GM18507 (cell line): ENCODE results near the gene HMX1.

Experiments
- DNase-seq: peaks from one replicate; pipeline ENCODE4 v3.0.0; 2011; ENCODE audit warnings: low read depth; ENCODE audit not compliant: insufficient read length; ENCODE audit errors: extremely low spot score
- FAIRE-seq: peaks from 2 replicates; lab custom pipeline; 2011; peaks lifted over from hg19 to GRCh38; lab: Jason Lieb, UNC

The HMX1 gene

DNA sequence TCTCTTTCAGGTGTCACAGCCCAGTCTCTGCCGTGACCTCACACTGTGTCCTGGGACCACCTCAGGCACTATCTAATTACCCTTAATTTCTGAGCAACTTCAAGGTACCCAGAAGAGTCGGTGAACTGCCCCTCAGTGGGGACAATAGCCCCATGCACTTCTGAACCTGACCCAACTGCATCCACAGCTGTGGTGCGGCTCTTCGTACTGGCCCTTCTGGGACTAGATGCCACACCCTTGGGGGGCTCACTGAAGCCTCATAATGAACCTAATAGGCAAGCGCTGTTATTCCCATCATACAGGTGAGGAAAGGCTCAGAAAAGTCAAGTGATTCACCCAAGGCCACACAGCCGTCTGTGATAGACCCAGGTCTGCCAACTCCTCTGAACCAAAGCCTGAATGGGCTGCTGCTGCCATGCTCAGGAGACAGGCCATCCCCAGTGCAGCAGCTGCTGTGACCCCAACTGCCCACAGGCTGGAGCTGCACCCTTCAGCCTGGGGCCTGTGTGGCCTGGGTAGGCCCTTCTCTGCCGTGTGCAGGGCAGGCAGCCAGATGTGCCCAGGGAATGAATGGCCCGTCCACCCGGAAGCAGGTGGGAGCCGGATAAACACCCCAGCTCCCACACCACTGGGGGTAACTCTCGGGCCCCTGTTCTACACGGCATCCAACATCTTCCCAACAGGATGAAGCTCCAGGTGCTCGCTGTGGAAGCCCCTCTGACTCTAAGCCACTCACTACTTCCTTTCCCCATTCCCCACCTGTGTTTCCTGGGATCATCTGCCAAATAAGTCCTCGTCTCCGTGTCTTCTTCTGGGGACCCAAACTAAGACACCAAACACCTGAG lies 35.9 kb downstream of the HMX1 start:
- FAIRE-seq (no peak), DNase-seq (no peak)

DNA sequence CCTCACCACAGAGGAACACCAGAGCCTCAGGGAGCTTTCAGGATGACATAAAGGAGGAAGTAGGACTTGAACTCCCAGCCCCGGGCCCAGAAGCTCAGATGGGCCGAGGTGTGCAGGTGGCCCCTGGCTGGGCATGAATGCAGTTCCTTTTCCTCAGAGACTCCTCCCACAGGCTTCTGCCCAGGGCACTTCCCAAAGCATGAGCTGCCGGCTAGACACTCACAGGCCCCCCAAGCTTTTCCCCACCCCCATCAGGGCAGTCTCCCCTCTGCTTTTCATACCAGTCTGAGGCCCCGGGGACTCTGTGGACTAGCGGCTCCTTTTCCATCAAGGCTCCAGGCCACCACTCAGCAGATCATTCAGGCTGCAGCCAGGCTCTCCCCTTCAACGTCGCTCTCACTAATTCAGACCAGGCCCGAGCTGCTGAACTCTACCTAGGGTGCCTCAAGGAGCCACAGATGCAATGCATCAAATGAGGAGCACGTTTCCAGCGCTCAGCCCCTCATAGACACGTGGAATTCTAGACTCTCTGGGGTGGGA lies 36.9 kb downstream of the HMX1 start:
- FAIRE-seq (no peak), DNase-seq (no peak)

DNA sequence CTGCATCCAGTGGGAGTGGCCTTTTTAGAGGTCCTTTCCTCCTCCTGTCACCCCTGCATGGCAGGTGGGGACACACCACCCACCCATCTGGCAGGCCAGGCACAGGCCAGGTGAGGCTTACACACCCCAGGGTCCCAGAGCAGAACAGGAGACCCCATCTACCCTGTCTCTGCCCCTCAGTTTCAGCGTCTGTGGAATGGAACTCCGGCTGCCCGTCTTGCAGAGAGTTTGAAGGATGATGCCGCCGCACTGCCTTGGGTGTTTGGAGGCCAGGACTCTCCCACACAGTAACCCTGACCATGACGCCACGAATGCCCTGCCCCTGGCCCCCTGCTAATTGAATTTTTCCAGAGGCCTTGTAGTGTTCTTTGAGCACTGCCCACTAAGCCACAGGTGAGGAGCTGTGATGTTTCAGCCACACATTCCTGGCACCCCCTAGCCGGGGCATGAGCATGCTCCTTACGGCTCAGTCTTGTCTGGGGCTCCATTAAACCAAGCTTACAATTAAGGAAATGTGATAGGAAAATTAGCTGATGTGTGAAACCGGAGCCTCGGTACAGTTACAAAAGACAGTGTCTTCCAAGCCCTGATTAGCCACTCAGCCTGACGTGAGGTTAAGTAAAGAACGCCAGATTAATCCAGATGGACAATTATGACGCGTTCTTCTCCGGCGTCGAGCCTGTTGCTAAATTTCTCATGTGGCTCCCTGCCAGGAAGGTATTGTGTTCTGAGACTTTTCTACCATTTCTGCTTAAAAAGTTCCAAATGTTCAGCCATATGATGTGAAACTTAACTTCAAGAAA lies 39.3 kb downstream of the HMX1 start:
- no peak for FAIRE-seq
- DNase-seq, result no peak

DNA sequence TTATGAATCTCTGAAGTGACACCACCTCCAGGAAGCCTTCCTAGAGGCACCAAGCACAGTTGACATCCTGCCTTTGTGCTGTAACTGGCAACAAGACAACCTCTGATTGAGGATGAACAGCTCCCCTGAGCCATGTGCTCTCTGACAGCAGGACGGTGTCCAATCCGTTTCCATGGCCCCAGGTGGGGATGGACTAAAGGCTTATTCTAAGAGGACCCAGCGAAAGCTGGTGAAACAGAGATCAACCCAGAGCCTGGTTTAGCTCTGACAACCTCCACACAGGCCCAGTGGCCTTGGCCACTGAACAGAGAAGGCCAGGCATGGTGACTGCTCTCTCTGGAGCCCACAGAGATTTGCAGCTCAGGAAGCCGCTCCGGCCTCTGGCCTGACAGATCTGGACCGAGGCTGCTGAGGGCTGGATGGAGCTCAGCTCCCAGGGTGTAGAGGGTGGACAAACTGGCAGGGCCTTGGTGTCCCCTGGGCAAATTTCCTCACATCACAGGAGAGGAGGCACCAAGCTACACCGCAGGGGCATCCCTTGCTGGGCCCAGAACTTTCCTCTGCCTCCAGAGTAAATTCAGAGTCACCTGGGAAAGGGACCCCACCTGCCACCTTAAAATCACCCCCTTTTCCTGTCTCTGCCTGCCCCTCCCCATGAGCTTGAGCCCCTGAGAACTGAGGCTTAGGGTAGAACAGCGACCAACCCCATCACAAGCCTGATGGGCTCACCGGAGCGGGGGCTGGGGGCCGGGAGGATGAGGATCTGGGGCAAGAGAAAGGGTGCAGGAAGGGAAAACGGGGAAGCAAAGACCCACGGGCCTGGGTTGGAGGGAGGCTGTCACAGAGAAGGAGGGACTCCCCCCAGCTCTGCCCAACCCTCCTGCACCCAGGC lies 40.2 kb downstream of the HMX1 start:
- no peak for FAIRE-seq
- no peak for DNase-seq

DNA sequence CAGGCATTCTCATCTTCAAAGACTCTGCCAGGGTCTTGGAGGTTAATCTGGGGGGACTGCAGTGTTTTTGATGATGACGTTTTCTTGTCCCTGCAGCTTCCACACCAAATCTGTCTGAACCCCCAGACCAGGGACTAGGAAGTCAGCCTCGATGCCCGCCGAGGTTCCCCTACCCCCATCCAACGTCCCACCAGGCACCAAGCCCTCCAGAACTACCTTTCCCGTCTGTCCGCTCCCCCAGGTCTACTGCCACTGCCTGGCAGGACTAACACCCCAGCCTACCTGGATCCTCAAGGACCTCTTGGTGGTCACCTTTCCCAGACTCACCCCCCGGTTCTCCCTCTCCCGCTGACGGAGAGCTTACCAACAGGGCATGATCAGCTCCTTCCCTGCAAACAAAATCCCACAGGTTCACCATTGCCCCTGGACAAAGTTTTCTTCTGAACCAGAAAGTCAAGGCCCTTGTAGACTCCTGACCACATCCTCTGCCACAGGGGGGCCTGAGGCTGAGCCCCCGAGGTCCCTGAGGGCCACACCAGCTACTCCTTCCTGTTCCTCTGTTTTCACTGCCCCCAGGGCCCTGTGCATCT lies 40.9 kb downstream of the HMX1 start:
- no peak for FAIRE-seq

DNA sequence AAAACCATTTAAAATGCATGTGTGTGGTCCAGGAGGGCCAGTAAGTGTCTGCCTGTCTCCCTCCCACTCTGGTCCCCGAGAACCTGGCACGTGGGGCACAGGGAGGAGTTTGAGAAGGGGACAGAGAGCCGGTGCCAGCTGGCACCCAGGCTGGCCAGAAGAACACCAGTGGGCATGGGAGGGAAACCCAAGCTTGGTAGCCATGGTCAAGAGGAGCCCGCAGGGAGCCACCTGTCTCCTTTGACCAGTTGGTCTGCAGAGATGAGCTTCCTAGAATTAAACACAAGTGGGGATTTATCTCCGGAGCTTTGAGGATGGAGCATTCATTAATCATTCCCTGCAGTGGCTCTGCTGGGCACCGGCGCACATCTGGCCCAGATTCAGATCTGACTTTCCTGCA lies 41.6 kb downstream of the HMX1 start:
- no peak for FAIRE-seq
- DNase-seq, result no peak

More for the DNA sequence above, 40.9 kb downstream of the HMX1 start:
- no peak for DNase-seq

DNA sequence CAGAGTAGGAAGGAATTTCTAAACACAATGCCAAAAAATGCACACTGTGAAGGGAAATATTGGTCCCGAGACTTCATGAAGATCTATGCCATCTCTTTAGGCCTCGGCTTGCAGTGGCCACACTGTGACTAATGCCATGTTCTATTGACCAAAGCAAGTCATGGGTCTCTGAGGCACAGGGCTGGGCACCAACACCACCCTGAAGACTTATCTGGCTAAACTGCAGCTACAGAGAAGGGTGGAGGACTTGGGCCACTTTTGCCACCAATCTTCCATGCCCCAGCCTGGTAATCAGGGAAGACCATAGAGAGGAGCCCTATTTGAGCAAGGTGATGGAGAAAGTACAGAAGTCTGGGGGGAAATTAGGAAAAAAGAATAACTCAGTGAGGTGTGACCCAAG lies 42.1 kb downstream of the HMX1 start:
- DNase-seq (no peak), FAIRE-seq (no peak)

DNA sequence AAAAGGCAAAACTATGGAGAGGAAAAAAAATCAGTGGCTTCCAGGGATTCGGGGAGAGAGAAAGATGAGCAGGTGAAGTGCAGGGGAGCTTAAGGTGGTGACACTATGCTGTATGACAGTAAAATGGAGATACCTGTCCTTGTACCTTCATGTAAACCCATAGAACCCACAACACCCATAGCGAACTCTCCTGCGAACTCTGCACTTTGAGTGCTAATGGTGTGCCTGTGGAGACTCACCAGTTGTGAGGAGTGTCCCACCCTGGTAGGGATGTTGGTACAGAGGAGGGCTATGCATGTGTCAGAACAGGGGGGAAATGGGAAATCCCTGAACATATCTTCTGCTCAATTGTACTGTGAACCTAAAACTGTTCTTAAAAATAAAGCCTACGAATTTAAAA lies 42.8 kb downstream of the HMX1 start:
- FAIRE-seq, result no peak
- no peak for DNase-seq

DNA sequence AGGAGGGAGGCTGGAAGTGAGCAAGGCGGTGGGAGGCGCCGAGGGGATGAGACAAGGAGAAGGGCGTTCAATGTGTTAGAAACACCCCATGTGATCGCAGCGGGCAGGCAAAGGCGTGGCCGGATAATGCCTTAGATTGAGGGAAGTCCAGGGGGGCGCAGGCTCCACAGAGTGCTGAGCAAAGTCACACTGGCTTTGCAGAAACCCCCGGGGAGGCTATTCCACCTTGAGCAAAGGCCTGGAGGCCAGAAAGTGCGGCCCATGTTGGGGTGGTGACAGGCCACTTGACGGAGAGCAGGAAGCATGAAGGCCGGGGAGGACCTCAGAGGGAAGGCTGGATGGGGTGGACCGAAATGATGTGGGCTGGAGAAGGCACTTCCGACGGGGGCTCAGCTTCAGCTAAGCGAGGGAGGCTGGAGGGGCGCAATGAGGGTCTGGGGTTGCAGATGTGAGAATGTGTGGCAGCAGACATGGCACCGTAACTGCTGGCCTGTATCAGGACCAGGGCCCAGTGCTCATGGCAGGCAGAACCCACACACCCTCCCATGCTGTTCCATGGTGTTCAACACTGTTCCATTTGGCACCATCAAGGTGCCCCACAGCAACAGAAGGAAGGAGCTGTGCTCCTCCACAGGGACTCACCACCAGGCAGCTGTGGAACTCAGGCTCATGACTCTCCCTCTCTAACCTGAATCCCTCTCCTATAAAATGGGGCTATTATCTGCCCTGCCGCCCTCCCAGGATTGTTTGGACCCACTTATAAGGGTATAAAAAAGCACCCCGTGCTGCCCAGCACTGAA lies 50.3 kb downstream of the HMX1 start:
- DNase-seq (no peak), FAIRE-seq (no peak)

DNA sequence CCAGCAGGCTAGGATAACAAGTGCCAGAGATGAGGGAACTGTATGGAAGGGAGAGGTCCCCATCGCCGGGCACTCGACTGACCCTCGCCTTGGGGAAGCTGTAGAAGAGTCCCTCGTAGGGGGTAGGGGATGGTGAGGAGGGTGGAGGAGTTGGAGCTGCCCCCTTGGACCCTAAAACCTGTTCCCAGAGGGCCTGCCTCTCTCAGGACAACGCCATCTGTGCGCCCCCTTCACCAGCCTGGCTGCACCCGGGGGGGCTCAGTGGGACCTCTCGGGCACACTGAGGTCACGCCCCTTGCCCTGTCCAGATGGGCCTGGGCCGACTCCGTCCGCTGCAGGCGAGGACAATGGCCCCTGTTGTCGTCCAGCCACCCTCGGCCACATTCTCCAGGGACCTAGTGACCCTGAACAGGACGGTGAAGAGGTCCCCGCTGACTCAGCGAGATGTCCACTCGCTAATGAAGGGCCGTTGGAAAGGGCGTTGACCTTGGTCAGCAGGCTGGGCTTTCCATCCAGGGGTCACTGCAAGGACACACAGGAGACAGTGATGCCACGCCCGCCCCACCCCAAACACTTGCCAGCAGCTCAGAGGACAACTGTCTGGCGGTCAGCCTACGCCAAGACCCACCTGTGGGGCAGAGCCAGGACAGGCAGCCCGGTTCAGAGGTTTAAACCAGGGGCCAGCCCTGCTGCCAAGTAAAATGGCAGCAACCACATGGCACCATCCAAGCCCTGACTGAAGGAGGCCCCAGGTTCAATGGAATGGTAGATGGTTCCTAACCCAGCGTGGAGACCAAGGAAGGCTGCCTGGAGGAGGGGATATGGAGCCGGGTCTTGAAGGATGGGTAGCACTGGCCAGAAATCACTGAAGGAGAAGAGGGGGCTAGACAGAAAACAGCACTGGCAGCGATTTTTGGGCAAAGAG lies 51.2 kb downstream of the HMX1 start:
- DNase-seq (no peak), FAIRE-seq (no peak)

DNA sequence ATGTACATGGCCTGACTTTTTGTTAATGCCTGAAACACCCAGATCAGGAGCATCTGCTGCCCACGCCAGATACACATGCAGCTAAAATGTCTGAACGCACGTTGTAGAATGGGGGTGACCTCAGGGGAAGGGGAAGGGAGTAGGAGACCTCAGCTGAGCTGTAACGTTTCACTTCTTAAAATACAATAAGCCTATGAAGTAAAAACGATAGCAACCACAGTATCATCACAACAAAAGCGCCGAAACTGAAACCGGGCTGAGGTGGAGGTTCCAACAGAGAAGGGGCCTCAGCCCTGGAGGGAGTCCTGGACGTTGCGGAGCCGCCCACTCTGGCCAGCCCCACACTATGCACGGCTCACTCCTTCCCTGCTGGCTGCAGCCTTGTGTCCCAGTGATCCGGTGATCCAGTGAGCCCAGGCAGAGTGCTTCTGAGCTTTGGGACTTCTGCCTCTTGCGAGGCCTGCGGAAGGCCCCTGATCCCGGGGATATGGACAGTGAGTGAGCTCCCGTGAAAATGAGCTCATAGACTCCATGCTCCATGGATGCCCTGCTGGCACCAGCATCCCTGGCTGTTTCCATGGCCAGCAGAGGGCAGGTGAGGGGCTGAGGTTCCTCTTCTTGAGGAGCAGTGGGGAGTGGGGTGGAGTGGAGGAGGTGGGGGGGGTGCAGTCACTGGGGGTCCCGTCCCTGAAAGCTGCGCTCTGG lies 52.0 kb downstream of the HMX1 start:
- no peak for FAIRE-seq

DNA sequence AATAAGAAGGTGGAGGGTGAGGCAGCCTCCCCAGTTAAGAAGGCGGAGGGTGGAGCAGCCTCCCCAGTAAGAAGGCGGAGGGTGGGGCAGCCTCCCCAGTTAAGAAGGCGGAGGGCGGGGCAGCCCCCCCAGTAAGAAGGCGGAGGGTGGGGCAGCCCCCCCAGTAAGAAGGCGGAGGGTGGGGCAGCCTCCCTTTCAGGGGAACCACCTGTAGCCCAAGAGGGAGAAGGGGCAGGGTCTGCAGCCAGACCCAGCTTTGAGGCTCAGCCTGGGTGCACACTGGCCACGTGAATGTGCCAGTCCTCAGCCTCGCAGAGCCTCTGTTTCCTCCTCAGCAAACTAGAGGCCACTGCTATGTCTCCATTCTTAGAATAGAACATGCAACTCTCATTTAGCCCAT lies 52.6 kb downstream of the HMX1 start:
- no peak for FAIRE-seq
- DNase-seq, result no peak

More for the DNA sequence above, 52.0 kb downstream of the HMX1 start:
- DNase-seq, result no peak

DNA sequence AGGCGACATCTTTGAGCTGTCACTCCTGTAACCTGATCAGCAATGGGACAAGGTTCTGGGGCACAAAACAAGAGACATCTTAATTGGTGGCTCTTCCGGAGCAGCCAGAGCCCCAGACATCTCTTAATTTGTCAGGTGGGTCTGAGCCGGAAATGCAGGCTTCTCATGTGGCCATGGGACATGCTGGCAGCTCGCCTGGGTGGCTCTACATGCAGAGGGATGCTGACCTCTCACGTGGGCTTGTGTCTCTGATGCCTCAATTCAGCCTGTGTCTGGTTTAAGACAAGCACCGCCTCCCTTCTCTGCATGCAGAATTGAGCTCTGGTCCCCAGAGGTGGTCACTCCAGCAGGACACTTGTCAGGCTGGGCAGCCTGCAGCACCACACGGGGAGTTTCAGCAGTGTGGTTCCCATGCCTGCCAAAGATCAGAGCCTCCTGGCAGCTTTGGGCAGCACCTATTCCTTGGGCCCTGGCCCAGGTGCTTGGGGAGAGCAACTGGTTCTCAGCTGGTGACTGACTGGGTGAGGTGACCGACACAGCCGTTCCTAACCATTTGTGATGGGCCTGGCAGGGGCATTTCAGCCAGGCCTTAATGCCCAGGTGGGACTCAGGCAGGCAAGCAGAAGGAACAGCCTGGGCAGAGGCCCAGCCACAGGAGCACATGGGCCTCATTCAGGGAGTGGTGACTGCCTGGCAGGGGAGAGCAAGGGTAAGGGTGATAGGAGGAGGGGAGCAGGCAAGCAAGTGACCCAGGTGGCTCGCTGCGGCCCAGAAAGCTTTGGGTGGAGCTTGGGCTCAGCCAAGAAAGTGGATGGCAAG lies 53.4 kb downstream of the HMX1 start:
- FAIRE-seq, result no peak

DNA sequence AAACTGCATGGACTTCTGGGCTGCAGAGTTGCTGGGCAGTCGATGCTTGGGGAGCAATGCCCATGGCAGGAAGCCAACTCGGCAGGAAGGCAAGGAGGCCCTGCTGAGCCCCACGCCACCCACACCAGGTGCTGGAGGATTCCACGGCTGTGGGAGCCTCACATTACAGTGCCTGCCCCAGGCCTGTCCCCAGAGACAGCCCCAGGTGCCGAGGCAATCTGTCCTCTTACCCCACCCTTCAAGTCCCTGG lies 53.9 kb downstream of the HMX1 start:
- FAIRE-seq (no peak), DNase-seq (no peak)

More for the DNA sequence above, 53.4 kb downstream of the HMX1 start:
- DNase-seq, result no peak

DNA sequence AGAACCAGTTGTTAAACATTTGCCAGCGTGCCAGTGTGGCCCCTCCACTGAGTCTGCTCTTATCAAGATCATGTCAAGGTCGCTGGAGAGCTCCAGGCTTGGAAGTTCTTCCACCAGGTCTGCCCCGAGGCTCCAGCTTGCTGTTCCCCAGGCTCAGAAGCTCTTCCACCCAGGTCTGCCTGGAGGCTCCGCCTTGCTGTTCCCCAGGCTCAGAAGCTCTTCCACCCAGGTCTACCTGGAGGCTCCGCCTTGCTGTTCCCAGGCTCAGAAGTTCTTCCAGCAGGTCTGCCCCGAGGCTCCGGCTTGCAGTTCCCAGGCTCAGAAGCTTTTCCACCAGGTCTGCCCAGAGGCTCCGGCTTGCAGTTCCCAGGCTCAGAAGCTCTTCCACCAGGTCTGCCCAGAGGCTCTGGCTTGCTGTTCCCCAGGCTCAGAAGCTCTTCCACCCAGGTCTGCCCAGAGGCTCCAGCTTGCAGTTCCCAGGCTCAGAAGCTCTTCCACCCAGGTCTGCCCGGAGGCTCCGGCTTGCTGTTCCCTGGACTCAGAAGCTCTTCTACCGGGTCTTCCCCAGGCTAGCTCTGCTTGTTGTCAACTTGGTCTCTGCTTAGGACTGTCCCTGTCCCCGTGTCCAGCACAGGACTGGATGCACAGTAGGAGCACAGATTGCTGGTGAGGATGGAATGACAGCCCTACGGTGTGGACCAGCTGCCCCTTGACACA lies 54.4 kb downstream of the HMX1 start:
- DNase-seq (no peak), FAIRE-seq (no peak)
